HG03135 (cell line): ENCODE results near the gene GRK6.
A peak's percentile ranks its signal among the peaks of the same experiment; 100 is the strongest.

Source experiments
- ATAC-seq: cut with Tn5 transposase; IDR thresholded peaks from one replicate; pipeline ENCODE4 v1.9.1; 2021; ENCODE audit warnings: mild to moderate bottlenecking, moderate library complexity; ENCODE audit not compliant: unreplicated experiment

The GRK6 gene

DNA sequence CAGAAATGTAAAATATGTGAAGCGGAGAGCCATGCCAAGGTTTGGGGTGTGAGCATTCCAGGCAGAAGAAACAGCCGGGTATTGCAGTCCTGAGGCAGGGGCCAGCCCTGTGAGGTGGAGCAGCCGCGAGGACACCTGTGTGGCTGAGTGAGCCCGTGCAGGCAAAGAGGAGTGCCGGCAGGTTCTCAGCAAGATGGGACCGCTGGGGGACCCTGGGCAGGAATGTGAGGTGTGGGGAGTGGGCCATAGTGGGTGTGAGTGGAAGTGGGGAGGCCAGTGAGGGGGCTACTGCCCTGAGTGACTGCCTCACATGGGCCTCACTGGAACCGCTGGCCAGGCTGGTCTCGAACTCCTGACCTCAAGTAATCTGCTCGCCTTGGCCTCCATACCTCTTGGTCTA is 12.0 kb downstream of the GRK6 start:
- ATAC-seq = no peak

GRCh38 chr5:177439518-177440053 is 13.1 kb downstream of the GRK6 start:
- no peak for ATAC-seq

DNA sequence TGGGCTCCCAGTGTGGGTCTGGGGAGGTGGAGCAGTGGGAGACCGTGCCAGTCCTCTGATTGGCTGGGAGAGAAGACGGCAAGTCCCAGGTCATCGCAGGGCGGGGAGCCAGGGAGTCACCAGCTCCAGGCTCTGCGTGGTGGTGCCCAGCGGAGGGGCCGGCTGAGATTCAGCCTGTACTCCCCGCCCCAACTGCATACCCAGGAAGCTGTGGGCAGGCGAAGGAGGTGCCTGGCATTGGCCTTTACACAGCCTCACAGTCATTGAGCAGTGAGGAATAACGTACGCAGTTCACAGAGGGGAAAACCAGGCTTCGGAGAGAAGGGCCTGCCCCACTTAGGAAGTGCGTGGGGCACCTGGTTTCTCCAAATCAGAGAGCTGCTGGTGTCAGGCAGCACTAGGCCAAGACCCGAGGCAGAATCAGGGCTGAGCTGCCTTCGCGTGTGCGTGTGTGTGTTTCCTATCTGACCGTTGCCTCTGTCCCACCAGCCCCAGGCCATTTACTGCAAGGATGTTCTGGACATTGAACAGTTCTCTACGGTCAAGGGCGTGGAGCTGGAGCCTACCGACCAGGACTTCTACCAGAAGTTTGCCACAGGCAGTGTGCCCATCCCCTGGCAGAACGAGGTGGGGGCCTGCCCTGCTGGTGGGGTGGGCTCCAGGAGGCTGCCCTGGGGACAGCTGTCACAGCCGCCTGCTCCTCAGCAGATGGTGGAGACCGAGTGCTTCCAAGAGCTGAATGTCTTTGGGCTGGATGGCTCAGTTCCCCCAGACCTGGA is 13.9 kb downstream of the GRK6 start:
- ATAC-seq = no peak

- no peak for ATAC-seq
Measured at GRCh38 chr5:177440990-177441780, 14.7 kb downstream of the GRK6 start.

GRCh38 chr5:177442066-177442826 is 15.8 kb downstream of the GRK6 start:
- no peak for ATAC-seq

DNA sequence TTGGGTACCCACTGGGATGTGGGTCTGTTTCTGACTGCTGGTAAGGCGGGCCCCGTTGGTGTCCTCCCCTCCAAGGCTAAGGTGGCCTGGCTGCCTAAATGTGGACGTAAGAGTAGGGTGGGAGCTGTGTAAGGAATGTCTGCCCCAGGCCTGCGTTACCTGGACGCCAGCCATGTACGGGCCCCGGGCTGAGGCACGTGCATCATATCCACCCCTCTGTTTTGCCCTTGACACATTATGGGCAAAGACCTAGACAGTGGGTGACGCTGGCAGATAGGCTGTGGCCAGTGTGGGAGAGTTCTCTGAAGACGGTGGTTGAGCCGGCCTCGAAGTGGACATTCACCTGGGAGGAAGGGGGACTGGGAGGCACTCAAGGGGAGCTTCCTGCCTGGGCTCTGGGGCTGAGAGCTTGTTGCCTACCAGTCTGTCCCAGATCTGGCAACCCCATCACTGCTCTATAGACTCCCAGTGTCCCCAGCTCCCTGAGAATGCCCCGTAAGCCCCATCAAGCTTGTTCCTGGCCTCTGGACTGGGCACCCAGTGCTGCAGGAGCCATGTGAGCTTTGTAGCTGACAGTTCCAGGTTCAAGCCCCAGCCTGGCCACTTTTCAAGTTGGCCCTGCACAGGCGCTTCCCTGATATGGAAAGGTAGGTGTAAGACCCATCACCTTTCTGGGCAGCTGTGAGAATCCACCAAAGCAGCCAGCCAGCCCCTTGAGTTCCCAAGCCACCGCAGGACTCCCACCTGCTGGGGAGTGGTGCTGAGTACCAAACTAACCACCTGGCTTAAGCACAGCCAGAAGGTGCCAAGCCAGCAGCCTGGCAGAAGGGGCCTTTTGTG is 16.9 kb downstream of the GRK6 start:
- ATAC-seq = no peak

DNA sequence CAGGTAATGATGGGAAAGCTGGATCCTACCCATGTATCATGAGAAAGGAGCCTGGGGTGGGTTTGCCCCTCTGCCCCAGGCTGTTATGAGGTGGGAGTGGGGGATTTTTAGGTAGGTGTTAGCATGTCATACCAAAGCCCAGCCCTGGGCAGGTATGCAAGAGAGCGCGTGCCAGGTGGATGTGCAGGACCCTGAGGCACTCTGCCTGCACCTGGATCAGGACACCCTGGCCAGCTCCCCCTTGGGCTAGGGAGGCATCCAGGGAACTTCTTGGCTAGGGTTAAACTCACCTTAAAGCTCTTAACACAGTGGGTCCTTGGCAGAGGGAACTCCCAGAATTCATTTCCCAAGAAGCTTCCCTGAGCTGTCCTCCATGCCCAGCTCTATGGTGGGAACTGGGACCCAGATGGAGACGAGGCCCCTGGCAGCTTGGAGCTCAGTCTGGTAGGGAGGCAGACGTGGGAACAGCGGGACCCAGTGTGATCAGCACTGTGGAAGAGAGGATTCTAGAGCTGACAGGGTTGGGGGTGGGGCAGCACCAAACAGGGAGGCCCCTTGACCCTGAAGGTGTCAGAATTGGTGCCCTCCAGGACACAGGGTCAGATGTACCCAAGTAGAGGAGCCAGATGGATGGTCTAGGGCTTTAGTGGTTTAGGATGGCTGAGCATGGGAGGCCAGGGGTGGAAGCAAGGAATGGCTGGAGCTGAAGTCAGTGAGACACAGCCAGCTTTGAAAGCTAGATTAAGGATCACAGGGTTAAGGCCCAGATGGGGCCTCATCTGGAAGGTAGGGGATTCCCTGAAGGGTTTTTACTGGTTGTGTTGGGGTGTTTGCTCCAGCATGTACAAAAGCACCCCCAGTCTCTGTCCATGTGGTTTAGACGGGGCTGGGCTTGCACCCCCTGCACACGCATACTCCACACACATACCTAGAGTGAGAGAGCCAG is 17.9 kb downstream of the GRK6 start:
- no peak for ATAC-seq

- no peak for ATAC-seq
Measured at GRCh38 chr5:177445052-177445916, 18.8 kb downstream of the GRK6 start.

DNA sequence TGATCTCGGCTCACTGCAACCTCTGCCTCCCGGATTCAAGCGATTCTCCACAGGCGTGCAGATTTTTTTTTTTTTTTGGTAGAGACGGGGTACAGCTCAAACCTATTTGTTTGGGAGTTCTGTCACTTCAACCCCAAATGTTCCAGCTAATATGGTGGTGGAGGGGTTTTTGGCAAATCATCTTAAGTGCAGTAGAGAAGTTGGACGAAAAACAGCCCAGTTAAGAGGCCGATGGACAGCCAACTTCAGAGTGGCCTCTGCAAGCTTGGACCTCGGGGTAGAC is 19.4 kb downstream of the GRK6 start:
- ATAC-seq = no peak

- ATAC-seq = peak; percentile 52
Measured at GRCh38 chr5:177446200-177447065, 20.0 kb downstream of the GRK6 start, which contains the start of gene PRR7. Gene PRR7 (plus strand): TSS chr5:177446814. CDS start chr5:177455068, 8,254 bp downstream.

- ATAC-seq = peak; percentile 47
Measured at GRCh38 chr5:177447066-177447610, 20.7 kb downstream of the GRK6 start.

- ATAC-seq = no peak
Measured at GRCh38 chr5:177447611-177448243, 21.3 kb downstream of the GRK6 start.

- ATAC-seq = no peak
Measured at GRCh38 chr5:177448244-177448950, 21.9 kb downstream of the GRK6 start.

GRCh38 chr5:177449140-177450061 is 22.9 kb downstream of the GRK6 start:
- ATAC-seq = no peak
